ENCODE data around the gene CAMK2G.
"Not testable (repeated sequence)": the region's sequence is repeated elsewhere in the genome, so short reads cannot be mapped to it uniquely, and the experiment has no call there.

CAMK2G gene

DNA sequence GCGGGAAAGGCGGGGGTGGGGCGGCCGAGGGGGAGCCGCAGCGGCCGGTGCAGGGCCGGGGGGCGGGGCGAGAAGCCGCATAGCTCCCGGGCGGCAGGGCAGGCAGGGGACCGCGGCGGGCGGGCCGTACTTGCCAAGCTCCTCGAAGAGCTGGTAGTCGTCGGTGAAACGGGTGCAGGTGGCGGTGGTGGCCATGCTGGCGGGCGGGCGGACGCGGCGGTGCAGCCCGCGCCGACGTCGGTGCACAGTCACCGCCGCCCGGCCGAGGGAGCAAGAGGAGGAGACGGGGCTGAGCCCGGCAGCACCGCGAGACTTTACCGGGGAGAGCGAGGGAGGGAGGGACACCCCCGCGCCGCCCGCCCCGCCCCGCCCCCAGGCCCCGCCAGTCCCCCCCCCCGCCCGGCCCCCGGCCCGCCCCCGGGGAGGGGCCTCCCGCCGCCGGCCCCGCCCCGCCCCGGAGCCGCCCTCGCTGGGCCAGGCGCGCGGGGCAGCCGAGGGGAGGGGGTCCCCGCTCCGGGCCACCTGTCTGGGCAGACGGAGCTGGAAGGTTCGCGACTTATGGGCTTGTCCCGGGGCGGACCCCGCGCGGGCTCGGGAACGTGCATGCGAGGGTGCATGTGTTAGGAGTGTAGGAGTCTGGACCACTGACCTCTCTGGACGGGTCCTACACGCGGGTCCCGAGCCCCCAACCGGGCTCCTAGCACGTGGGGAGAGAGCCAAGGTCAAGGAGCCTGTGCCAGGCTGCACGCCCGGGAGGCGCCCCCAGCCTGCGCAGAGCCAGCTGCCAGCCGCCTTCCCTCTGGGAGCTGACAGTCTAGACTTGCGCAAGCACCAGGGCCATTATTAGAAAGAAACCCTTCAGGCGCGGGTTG, at the start of gene CAMK2G:
Gene CAMK2G, minus strand, starts transcription at position 289 of the 872 bp plus-strand sequence. Its CDS starts 94 bp downstream, at position 195.
- FAIRE-seq = no peak

DNA sequence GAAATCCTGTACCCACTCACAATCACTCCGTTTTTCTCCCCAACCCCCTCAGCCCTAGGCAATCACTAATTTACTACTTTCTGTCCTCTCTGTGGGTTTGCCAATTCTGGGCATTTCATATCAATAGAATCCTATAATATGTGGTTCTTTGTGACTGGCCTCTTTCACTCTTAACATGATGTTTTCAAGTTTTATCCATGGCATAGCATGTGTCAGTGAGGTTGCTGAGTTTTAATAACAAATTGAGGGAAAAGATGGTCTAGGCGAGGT, 48.4 kb upstream of the CAMK2G start:
- FAIRE-seq = no peak
- no peak for TF ChIP-seq POLR2A (IDR thresholded peaks at IDR 0.05; ENCODE audit: low read depth, low read length)

More for the DNA sequence above, at the start of gene CAMK2G:
- peak; percentile 80 for TF ChIP-seq POLR2A (IDR thresholded peaks at IDR 0.05; ENCODE audit: low read depth, low read length)
- peak; percentile 98 for DNase-seq (ENCODE audit: insufficient read length, low spot score)

DNA sequence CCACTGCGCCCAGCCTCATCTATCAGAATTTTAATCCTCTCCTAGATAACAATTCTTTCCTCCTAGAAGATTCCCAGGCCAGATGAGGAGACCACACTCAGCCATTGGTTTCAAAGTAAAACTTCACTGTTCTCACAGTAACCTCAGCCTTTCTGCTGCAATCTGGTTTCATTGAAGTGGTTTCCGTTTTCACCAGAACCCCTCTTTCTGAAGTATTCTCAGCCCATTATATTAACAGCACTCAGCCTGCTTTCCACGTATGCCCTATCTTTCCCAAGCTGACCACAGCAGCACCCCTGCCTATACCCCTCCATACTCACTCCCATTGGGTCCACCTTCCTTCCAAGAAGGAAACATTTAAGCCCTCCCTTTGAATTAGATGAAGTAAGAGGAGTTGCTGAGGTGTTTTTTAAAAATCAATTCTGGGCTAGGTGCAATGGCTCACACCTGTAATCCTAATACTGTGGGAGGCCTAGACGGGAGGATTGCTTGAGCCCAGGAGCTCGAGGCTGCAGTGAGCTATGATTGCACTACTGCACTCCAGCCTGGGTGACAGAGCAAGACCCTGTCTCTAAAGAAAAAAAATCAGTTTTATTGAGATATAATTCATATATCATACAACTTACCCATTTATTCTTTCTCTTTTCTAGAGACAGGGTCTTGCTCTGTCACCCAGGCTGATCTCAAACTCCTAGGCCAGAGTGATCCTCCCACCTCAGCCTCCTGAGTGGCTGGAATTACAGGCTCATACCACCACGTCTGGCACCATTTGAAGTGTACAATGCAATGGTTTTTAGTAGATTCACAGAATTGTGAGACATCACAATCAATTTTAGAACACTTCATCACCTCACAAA, 47.9 kb upstream of the CAMK2G start:
- FAIRE-seq = no peak
- no peak for TF ChIP-seq POLR2A (IDR thresholded peaks at IDR 0.05; ENCODE audit: low read depth, low read length)

More for the DNA sequence above, 48.4 kb upstream of the CAMK2G start:
- no peak for DNase-seq (ENCODE audit: insufficient read length, low spot score)

DNA sequence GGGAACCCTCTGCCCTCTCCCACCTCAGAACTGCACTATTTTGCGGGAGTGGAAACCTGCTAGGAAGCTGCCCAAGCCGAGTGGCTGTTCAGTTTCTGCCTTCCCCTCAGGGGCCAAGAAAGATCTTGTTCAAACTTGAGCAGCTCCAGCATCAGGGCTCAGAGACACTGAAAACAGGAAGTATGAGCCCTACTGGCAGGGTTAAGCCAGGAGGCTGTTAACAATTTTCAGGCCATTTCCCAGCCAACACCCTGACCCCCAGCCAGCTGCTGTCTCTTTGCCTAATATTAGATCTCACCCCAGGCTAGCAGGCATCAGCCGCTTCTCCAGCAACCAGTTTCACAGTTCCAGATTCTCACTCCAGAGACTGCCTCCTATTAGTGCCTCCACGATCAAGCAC, 45.7 kb upstream of the CAMK2G start:
- no peak for TF ChIP-seq POLR2A (IDR thresholded peaks at IDR 0.05; ENCODE audit: low read depth, low read length)
- no peak for FAIRE-seq
- no peak for DNase-seq (ENCODE audit: insufficient read length, low spot score)

More for the DNA sequence above, 47.9 kb upstream of the CAMK2G start:
- no peak for DNase-seq (ENCODE audit: insufficient read length, low spot score)

DNA sequence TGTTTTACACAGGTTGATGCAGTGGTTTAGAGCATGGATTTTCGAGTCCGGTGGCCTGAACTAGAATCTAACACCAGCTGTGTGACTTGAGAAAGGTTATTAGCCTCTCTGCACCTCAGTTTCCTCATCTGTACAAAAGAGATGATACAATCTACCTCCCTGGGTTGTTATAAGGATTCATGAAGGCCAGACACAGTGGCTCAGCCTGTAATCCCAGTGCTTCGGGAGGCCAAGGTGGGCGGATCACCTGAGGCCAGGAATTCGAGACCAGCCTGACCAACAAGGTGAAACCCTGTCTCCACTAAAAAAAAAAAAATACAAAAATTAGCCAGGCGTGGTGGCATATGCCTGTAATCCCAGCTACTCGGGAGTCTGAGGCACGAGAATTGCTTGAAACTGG, 45.1 kb upstream of the CAMK2G start:
- not testable (repeated sequence) for DNase-seq (ENCODE audit: insufficient read length, low spot score)

DNA sequence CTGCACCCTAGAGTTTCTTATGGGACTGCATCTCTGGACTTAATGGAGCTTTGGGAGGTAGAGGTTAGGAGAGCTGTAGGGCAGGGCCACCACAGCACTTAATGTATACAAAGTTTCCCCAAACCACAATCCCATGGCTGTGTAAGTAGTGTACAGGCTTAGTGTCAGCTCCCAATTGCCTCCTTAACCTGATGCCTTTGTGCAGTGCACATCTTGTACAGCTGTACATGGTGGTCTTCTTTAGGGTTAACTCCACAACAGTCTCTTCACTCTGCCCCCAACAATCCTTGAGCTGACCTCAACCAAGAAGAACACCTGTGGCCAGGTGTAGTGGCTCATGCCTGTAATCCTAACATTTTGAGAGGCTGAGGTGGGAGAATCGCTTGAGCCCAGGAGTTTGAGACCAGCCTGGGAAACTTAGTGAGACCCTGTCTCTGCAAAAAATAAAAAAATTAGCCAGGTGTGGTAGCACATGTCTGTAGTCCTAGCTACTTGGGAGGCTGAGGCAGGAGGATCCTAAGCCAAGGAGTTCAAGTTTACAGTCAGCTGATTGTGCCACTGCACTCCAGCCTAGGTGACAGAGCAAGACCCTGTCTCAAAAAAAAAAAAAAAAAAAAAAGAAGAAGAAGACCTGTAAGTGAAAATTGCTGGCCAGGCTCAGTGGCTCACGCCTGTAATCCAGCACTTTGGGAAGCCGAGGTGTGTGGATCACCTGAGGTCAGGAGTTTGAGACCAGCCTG, 43.4 kb upstream of the CAMK2G start:
- TF ChIP-seq POLR2A (IDR thresholded peaks at IDR 0.05; ENCODE audit: low read depth, low read length) = no peak
- DNase-seq (ENCODE audit: insufficient read length, low spot score) (no peak), FAIRE-seq (no peak)

More for the DNA sequence above, 45.1 kb upstream of the CAMK2G start:
- FAIRE-seq = not testable (repeated sequence)

DNA sequence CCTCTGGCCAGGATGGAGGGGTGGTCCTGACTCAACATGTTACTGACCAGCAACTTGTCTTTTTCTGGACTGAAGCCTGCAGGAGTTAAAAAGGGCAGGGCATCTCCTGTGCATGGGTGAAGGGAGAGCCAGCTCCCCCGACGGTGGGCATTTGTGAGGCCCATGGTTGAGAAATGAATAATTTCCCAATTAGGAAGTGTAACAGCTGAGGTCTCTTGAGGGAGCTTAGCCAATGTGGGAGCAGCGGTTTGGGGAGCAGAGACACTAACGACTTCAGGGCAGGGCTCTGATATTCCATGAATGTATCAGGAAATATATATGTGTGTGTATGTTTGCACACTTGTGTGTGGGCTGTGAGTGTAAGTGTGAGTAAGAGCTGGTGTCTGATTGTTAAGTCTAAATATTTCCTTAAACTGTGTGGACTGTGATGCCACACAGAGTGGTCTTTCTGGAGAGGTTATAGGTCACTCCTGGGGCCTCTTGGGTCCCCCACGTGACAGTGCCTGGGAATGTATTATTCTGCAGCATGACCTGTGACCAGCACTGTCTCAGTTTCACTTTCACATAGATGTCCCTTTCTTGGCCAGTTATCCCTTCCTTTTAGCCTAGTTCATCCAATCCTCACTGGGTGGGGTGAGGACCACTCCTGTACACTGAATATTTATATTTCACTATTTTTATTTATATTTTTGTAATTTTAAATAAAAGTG, 42.6 kb upstream of the CAMK2G start:
- no peak for DNase-seq (ENCODE audit: insufficient read length, low spot score)
- no peak for TF ChIP-seq POLR2A (IDR thresholded peaks at IDR 0.05; ENCODE audit: low read depth, low read length)
- no peak for FAIRE-seq

DNA sequence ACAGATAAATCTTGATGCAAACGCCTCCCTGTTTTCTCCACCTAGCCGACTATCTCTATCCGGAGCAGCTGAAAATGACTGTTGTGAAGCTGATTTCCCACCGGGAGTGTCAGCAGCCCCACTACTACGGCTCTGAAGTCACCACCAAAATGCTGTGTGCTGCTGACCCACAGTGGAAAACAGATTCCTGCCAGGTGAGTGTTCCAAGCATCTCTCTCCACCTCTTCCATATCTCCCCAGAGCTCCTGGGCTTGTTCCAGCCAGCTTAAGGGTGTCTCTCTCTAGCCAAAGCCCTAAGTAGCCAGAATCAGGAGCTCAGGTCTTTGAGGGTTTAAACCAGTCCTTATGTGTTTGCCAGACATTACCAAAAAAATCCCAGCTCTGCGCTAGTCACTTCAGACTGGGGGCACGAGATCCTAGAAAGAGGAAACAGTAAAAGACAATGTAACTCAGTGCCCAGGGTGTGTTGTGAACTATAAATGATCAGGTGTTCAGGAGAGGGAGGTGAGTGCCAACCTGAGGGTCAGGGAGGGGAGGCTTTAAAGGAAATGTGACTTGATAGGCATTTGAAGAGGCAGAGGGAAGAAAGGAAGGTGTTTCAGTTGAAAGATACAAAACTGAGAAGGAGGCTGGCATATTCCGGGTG, 41.0 kb upstream of the CAMK2G start:
- DNase-seq (ENCODE audit: insufficient read length, low spot score) (no peak), FAIRE-seq (no peak)
- no peak for TF ChIP-seq POLR2A (IDR thresholded peaks at IDR 0.05; ENCODE audit: low read depth, low read length)

DNA sequence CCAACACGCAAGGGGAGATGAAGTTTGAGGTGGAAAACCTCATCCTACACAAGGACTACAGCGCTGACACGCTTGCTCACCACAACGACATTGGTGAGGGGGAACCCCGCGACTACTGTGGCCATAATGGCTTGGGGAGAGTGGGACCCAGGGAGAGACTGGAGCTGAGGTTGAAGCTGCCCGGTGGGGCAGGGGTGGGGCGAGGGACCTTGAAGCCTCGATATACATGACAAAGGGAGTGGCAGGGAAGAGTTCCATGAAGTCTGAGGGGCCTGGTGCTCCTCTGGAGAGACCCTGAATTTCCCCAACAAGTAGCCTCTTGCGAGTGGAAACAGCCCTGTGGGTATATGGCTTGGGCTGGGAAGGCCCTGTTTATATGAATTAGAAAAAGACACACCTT, 39.7 kb upstream of the CAMK2G start:
- no peak for TF ChIP-seq POLR2A (IDR thresholded peaks at IDR 0.05; ENCODE audit: low read depth, low read length)
- no peak for DNase-seq (ENCODE audit: insufficient read length, low spot score)
- no peak for FAIRE-seq

DNA sequence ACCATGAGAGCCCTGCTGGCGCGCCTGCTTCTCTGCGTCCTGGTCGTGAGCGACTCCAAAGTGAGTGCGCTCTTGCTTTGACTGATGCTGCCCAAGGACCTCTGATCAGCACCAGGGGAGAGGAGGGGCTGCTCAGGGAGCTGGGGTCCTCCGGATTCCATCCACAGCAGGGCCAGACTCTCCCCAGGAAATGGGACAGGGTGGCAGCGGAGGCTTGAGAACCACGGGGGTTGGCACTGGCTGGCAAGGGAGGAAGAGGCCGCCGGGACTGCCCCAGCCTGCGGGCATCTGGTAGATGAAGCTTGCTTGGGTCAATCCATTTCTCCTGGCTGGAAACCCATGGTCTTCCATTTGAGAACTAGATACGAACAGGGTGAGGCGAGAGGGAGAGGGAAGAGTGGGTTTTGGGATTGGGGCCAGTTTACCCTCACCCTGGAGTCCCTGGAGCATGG, 37.2 kb upstream of the CAMK2G start:
- TF ChIP-seq POLR2A (IDR thresholded peaks at IDR 0.05; ENCODE audit: low read depth, low read length) = no peak
- no peak for DNase-seq (ENCODE audit: insufficient read length, low spot score)
- no peak for FAIRE-seq

DNA sequence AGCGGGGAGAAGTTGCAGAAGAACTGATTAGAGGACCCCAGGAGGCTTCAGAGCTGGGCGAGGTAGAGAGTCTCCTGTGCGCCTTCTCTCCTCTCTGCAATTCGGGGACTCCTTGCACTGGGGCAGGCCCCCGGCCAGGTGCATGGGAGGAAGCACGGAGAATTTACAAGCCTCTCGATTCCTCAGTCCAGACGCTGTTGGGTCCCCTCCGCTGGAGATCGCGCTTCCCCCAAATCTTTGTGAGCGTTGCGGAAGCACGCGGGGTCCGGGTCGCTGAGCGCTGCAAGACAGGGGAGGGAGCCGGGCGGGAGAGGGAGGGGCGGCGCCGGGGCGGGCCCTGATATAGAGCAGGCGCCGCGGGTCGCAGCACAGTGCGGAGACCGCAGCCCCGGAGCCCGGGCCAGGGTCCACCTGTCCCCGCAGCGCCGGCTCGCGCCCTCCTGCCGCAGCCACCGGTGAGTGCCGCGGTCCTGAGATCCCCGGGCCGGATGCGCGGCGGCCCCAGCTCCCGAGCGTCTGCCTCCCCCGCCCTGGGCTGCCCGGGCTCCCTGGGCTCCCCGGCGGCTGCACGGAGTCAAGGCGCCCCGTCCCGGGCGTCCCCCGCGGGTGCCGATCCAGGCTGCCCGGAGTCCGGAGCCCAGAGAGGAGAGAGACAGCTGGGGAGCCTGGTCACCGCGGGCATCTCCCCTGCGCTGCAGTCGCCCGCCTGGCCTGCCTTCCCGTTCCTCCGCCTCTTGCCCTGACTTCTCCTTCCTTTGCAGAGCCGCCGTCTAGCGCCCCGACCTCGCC, 36.6 kb upstream of the CAMK2G start, which contains the start of gene PLAU:
Gene PLAU, plus strand, starts transcription at position 369 of the 789 bp plus-strand sequence. CDS start 424 bp downstream, outside the sequence.
- TF ChIP-seq POLR2A (IDR thresholded peaks at IDR 0.05; ENCODE audit: low read depth, low read length) = no peak
- no peak for FAIRE-seq

DNA sequence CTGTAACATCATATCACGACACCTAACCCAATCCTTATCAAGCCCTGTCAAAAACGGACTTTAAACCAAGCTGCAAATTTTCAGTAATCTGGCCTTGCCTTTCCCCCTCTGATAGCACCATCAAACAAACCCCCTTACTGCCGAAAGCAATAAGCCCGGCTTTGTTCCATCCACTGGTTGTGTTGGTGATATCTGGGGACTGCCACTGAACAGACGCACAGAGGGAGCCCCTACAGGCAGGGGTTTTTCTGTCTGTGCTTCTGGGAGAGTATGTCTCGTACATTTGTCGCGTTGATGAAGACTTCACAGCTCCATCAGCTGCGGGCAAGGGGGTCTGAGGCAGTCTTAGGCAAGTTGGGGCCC, 36.0 kb upstream of the CAMK2G start:
- DNase-seq (ENCODE audit: insufficient read length, low spot score) = no peak
- no peak for FAIRE-seq
- TF ChIP-seq POLR2A (IDR thresholded peaks at IDR 0.05; ENCODE audit: low read depth, low read length) = no peak

More for the DNA sequence above, 36.6 kb upstream of the CAMK2G start, which contains the start of gene PLAU:
- DNase-seq (ENCODE audit: insufficient read length, low spot score) = no peak

Data from H54 (cell line).